Skeletal muscle cell (primary cell): ENCODE measurements around the gene DOK7.
"Not testable (repeated sequence)": the region's sequence is repeated elsewhere in the genome, so short reads cannot be mapped to it uniquely, and the experiment has no call there.

Experiments
- DNase-seq: peaks from one replicate; pipeline ENCODE4 v3.0.0-alpha.2; 2010; ENCODE audit warnings: low read depth
- H3K4me3 ChIP-seq: 2 replicates; pipeline ENCODE4 v1.5.1; 2011; ENCODE audit warnings: low read depth, mild to moderate bottlenecking, control low read depth, low read length, moderate library complexity

The DOK7 gene

DNA sequence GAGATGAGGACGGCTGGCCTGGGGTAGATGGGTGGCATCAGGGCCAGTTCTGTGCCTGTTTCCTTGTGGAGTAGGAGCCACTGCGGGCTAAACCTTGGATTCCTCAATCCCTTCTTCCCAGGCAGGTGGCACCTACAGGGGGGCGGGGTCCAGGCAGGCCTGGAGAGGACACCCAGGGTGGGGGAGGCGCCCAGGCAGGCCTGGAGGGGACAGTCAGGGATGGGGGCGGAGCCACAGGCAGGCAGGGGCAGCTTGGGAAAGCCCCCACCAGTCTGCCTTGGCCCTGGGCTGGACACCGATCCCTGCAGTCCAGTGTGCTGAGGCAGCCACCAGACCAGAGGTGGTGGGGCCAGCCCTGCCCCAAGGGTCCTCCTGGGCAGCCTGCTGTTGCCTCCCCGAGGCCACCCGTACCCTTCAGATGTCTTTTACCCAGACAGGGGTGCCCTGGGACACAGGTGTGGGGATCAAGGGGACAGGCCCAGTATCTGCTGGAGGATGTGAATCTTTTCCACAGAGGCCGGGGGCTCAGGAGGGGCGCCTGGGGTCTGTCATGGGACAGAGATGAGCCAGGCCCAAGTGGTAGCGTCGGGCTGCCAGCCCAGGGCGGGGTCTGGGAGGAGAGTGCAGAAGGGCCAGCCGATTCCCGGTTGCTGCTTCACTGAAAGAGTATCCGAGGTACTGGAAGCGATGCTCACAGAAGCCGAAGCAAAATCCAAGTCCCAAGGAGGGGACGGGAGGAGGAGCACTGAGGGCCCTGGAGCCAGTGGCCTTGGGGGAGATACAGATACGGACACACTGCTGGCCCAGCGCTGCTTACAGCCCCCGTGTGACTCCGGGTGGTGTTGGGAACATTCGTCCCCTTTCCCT, 34.6 kb downstream of the DOK7 start:
- no peak for DNase-seq
- no peak overlapping the region for H3K4me3 ChIP-seq

DNA sequence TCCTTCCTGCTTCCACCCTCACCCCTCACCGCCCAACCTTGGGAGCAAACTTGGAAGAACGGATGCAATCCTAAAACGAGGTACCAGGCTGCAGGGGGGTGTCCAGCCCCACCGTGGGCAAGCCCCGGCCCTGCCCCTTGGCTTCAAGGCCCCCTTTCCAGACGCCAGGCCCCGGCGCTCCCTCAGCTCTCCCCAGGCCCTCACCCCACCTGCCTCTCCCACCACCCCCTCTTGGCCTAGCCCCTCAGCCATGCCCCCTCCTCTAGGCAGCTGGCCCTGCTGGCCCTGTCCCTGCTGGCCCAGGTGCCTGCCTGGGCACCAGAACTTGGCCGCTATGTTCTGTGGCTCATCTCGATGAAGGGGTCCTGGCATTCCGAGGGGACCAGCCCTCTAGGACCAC, 35.3 kb downstream of the DOK7 start:
- no peak overlapping the region for H3K4me3 ChIP-seq

DNA sequence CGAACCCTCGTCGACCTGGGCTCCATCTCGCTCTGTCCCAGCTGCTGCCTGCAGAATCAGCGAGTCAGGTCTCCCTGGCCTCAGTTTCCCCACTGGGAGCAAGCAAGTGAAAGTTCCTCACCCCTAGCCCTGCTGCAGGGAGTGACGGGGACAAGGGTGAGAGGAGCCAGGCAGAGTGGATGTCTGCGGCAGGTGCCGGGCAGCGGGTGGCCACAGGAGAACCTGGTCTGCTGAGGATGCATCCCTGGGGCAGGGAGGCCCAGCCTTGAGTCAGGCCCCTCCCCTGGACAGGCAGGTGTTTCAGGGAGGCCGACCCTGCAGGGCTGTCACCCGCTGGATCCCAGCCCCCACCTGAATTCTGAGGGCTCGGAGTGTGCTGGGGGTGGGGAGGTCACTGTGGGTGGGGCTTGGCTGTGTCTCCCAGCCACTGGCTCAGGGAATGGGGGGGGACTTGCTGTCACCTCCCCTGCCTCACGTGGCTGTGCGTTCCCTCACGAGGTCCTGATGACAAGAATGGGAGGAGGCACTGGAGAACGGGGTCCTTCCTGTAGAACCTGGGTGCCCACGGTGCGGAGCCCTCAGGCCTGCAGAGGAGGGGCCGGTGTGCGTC, 35.9 kb downstream of the DOK7 start:
- H3K4me3 ChIP-seq = no peak overlapping the region
- DNase-seq = no peak

More for the DNA sequence above, 35.3 kb downstream of the DOK7 start:
- no peak for DNase-seq

- DNase-seq = no peak
- H3K4me3 ChIP-seq = no peak overlapping the region
These were observed 36.6 kb downstream of the DOK7 start for GRCh38 chr4:3499710-3500109.

DNA sequence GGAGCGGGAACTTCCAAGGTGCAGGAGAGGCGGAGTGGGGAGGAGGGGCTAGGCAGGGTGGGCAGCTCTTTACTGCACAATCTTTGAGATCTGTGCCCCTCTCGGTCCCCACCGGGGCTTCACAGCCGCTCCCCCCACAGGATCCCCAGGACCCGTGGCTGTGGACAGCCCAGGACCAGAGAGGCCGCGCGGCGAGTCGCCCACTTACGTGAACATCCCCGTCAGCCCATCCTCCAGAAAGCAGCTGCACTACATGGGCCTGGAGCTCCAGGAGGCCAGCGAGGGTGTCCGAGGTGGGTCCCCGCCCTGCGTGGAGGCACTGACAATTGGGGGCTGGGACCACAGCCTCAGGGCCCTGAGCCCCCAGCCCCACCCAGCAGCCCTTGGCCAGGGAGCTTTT, 37.0 kb downstream of the DOK7 start:
- H3K4me3 ChIP-seq = no peak overlapping the region
- DNase-seq = no peak

DNA sequence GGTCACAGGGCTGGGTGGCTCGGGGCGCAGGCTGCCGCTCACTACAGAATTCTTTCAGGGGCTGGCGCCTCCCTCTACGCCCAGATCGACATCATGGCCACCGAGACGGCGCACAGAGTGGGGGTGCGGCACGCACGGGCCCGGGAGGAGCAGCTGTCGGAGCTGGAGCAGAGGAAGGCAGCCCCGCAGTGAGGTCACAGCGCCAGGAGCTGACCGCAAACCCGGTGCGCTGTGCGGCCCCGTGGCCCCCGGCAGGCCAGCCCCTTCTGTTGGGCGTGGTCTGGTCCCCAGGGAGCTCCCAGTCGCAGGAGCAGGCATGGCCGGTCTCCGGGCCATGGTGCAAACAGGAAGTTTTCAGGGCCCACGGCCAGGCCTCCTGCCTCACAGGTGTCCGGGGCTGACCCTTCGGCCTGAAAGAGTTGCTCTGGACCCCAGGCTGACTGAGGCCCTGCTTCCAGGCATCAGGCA, 37.6 kb downstream of the DOK7 start:
- DNase-seq = no peak

GRCh38 chr4:3501126-3501824, 38.2 kb downstream of the DOK7 start:
- no peak overlapping the region for H3K4me3 ChIP-seq
- DNase-seq = no peak

More for the DNA sequence above, 37.6 kb downstream of the DOK7 start:
- H3K4me3 ChIP-seq = no peak overlapping the region

DNA sequence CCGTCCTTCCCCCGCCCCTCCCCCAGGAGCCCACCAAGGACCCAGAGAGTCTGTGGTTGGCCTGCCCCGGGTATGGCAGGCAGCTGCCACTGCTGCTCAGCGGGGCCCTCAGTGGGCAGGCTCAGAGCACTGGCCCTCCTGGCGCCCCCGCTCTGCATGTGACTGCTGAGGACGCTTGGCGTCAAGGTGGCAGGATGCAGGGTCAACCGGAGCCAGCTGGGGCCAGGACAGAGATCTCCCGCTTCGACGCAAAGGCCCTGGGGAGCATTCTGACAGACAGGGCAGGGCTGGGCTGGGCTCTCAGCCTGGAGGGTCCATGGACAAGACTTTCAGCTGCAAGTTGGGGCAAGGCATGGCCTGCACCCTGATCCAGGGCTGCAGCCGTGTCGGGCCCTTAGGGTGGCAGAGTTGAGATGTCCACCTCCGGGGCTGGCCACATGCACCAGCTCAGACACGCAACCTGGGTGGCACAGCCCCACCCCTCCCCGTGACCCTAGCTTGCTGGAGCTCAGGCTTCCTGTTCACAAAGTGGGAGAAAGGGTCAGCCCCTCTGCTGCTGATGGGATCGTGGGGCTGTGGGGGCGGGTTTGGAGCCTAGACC, 38.8 kb downstream of the DOK7 start:
- no peak overlapping the region for H3K4me3 ChIP-seq
- no peak for DNase-seq

GRCh38 chr4:3502941-3503936, 40.1 kb downstream of the DOK7 start:
- DNase-seq = no peak
- no peak overlapping the region for H3K4me3 ChIP-seq

DNA sequence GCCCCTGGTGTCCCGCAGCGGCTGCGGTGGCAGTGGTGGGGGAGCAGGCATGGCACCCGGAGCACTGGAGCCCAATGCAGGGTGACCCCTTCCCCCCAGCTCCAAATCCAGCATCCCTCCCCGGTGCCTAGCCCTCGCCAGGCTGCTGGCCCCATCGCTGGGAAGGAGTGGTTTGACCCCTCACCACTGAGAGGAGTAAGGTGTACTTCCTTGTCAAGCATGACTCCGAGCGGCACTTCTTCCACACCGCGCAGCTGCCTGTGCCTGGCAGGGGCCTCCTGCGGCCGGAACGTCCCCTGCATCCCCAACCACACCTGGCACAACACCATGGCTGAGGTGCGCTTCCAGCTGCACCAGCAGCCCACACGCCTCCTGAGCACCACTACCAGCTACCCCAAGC, 42.1 kb downstream of the DOK7 start:
- no peak for DNase-seq
- no peak overlapping the region for H3K4me3 ChIP-seq

DNA sequence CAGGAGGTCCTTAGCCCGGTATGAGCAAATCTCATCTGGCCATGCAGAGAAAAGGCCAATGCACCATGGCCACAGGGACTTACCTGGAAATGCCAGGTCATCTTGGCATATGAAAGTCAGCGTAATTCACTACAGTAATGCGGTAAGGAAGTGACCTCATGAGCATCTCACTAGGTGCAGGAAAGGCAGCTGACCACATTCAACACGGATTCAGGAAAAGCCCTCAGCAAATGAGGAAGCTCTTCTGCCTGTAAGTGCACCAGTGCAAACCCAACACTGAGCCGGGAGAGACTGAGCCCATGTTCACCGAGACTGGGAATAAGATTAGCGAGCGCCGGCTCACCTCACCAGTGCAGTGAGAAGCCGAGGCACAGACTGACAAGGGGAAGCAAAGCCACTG, 45.4 kb downstream of the DOK7 start:
- H3K4me3 ChIP-seq = no peak overlapping the region
- DNase-seq = no peak

DNA sequence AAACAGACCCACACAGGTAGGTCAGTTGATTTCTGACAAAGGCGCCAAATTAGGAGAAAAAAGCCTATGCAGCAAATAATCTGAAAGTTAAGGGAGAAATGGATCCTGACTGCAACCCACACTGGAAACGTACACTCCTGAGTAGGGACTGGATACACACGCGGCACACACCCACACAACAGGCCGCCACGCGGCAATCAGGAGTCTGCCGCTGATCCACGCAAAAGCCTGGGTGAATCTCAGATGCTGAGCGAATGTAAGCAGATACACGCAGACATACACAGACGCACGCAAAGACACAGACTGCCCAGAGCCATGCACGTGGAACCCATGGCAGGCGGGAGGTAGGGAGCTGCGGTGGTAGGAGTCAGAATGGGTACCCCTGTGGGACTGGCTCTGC, 47.4 kb downstream of the DOK7 start:
- no peak for DNase-seq

GRCh38 chr4:3511187-3511586, 48.1 kb downstream of the DOK7 start:
- H3K4me3 ChIP-seq = no peak overlapping the region
- no peak for DNase-seq

More for the DNA sequence above, 47.4 kb downstream of the DOK7 start:
- H3K4me3 ChIP-seq = no peak overlapping the region

GRCh38 chr4:3511601-3512000, 48.5 kb downstream of the DOK7 start:
- DNase-seq = not testable (repeated sequence)

GRCh38 chr4:3512279-3512678, 49.2 kb downstream of the DOK7 start:
- no peak overlapping the region for H3K4me3 ChIP-seq
- DNase-seq = no peak

More at GRCh38 chr4:3511601-3512000, 48.5 kb downstream of the DOK7 start:
- not testable (repeated sequence) for H3K4me3 ChIP-seq

GRCh38 chr4:3512719-3513118, 49.6 kb downstream of the DOK7 start:
- DNase-seq = no peak
- no peak overlapping the region for H3K4me3 ChIP-seq

DNA sequence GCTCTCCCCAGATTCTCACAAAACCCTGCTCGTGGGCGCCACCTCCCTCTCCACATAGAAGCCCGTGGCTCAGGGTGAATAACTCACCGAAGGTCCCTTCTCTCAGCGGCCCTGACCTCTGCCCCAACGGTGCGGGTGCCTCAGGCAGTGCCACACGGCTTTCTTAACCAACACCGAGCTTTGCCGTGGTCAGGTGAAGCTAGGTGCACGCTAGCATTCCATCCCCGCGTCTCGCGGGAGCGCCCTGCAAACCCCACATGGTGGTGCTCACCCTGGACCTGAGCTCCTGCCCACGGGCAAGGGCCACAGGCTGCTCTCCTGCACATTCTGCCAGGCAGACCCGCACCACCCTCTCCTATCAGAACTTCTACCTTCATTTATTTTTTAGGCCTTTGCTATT, 50.7 kb downstream of the DOK7 start:
- H3K4me3 ChIP-seq = no peak overlapping the region
- no peak for DNase-seq

GRCh38 chr4:3514221-3514780, 51.2 kb downstream of the DOK7 start:
- DNase-seq = no peak
- no peak overlapping the region for H3K4me3 ChIP-seq
